Iris pigment epithelial cell (primary cell): ENCODE measurements around the gene L3HYPDH.

Experiments
- DNase-seq: peaks from one replicate; pipeline ENCODE4 v3.0.0-alpha.2; 2011; ENCODE audit warnings: low read depth

Gene L3HYPDH

DNA sequence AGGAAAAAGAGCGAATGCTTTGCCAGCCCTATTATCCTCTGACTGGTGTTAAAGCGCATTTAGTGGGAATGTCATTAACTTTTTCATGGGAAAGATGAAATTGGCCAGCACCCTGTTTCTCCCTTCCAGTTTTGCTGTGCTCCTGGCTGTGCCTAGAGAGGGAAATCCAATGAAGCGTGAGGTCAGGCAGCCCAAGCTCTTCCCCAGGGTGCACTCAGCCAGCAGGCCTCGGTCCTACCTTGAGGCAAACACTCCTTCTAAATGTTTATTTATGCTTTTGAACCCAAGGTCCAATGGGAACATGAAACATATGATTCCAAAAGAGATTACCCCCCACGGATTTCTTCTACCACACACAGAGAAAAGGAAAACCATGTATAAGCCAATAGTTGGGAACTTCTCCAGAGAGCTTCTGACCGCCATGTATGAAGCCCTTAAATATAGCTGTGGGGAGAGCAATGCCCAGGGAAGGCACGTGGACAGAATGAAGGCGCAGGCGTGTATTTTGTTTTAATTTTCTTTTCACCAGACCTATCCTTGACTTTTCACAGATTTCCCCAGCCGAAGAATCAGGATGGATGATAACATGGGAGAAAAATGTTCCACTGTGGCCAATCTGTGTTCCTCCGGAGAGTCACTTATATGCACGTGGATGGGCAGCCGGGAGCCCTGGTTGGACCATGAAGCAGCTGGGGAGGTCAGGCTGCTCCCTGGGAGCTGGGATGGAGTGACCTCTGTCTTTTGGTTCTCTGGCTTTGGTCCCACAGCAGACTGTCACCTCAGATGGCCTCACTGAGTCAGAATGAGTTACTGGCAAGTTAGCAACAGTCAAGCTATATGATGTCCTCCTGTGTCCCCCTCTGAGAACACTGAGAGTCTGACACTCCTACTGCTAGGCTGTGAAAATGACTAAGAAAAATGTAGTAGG is 56.3 kb downstream of the L3HYPDH start:
- DNase-seq = peak; percentile 49

DNA sequence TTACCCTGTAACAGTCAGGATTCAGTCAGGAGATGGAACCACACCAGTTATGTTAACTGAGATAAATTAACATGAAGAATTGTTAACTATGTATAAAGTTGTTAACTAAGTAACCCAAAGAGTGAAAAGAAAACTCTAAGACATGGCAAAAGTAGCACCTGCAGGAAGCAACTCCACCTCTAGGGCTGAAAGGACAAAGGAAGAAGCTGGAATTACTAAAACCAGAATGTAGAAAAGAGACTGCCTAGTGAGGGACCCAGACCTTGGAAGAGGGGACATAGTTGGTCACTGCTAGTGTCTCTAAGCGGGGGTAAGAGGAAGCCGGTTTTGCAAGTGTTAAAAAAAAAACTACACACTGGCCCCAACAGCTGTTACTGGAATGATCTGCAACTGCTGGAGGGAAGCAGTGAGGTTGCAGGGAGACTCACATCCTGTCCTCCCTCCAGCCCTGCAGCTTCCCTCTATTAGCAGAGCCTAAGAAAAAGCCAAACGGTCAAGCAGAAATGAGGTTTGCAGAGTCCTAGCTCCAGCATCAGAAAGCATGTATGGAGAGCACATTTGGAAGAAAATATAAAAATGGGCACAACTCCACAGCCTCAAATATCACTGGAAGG is 58.8 kb downstream of the L3HYPDH start:
- peak; percentile 44 for DNase-seq

DNA sequence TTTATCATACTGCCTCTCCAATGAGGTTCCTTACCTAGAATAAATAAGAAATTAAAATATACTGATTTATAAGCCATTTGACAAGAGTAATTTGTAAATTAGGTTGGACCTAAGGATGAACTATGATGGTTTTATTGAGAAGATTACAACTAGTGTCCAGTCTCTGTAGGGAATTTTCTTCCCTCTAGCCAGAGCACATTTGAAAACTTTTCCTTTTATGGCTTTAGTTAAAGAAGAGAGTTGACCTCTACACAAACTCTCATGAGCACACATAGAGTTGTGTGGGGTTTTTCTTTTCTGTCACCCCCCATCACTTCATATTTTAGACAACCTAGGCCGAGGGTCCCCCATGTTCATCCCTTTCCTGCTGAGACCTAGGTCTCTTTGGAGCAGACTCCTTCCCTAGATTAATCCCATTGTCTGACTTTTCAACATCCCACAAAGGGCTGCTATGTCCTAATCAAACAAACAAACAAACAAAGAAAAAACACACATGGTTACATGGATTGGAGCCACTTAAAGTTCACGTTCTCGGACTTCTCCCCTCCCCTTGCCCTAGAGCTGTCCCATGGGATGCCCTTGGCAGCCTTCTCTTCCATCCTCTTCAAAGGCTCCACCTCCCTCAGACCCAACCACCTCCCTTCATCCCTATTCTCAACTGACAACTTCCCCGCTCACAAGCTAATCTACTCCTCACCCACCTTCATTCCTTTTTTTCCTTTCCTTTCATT is 59.7 kb downstream of the L3HYPDH start:
- no peak for DNase-seq
